Memory B cell (primary cell): ENCODE results near the gene DOCK10.
A peak's percentile ranks its signal among the peaks of the same experiment; 100 is the strongest.

ENCODE experiments used
- ATAC-seq: fragments of 150-1000 bp; cut with Tn5 transposase; 2 replicates; pipeline ENCODE4 v1.10.0; 2021; ENCODE audit warnings: low read depth, mild to moderate bottlenecking, moderate library complexity
- DNase-seq, 2 donors: peaks; one replicate each; pipeline ENCODE4 v3.0.0; 2022; ENCODE audit warnings: low spot score in 2 of 2
- H3K27ac Mint-ChIP-seq: one replicate; pipeline ENCODE4 v1.8.0; 2022; ENCODE audit warnings: mild to moderate bottlenecking, moderate library complexity, mixed read lengths
- H3K27me3 Mint-ChIP-seq: one replicate; pipeline ENCODE4 v1.8.0; 2022; ENCODE audit warnings: mixed read lengths
- H3K36me3 Mint-ChIP-seq: one replicate; pipeline ENCODE4 v1.8.0; 2022; ENCODE audit warnings: mild to moderate bottlenecking, mixed read lengths
- H3K4me1 Mint-ChIP-seq: one replicate; pipeline ENCODE4 v1.8.0; 2022; ENCODE audit warnings: mixed read lengths
- H3K4me3 Mint-ChIP-seq: one replicate; pipeline ENCODE4 v1.8.0; 2022; ENCODE audit warnings: mild to moderate bottlenecking, moderate library complexity, mixed read lengths
- H3K9me3 Mint-ChIP-seq: one replicate; pipeline ENCODE4 v1.8.0; 2022; ENCODE audit warnings: mixed read lengths

The DOCK10 gene

DNA sequence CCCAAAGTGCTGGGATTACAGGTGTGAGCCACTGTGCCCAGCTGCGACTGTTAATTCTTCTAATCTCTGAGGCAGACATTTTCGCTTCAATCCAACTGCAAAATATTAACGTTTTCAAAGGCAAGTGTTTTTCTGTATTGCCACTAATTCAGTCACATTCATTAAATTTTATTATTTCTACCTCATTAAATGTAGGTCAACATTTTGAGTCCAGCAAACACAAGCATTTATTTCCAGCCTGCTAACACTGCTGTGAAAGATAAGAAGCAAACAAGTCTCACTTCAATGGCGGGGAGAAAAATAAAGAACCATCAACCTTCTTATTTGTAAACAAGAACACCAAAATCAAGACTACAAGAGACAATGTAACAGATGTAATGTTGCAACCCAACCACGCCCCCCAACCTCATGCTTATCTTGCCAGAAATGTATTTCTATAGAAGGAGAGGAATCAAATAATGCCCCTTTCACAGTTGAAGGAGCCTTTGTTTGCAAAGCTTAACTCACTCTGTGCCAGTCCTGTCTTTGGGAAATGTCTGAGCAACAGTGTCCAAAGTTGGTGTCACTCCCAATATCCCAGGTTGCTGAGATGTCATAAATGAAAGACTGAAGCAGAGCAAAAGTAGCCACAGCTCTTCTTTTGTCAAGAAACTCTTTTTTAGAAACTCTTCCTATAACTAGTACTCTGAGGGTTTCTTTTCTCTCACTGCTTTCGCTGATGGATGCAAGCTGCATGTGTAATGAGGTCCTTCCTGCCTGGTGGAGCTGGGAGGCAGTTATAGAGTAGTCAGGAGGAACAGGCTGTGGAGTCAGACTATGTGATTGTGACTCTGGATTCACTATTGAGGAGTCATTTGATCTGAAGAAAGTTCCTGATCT lies 8.6 kb downstream of the DOCK10 start:
- no peak for ATAC-seq
- Mint-ChIP-seq H3K36me3 (peaks cover 7% of the 10 kb centered on the region), H3K27me3 (no peaks in the 10 kb centered on the region), H3K9me3 (no peaks in the 10 kb centered on the region), H3K4me3 (no peak overlapping the region), H3K4me1 (peaks cover 28% of the 10 kb centered on the region), H3K27ac (no peak overlapping the region)
- no peak for DNase-seq

DNA sequence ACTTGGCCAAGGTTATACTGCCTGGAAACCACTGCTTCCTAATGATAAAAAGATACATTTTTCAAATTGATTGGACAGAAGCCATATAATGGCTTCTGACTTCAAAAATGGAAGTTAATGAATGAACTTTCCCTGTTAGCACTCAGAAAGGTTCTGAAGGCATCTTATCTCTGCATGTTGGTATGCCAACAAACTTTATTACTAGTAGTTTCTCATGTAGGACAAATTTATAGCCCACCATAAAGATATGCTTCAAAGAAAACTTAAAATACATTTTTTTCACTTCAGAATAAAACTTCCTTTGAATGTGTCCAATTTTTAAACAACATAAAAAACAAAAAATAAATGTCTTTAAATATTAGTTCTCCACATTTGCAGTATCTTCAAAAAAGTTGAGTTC lies 10.0 kb downstream of the DOCK10 start:
- Mint-ChIP-seq H3K36me3 (peaks cover 7% of the 10 kb centered on the region), H3K4me1 (peaks cover 20% of the 10 kb centered on the region), H3K4me3 (no peak overlapping the region), H3K9me3 (no peaks in the 10 kb centered on the region), H3K27ac (no peak overlapping the region), H3K27me3 (no peaks in the 10 kb centered on the region)
- DNase-seq (no peak), ATAC-seq (no peak)

DNA sequence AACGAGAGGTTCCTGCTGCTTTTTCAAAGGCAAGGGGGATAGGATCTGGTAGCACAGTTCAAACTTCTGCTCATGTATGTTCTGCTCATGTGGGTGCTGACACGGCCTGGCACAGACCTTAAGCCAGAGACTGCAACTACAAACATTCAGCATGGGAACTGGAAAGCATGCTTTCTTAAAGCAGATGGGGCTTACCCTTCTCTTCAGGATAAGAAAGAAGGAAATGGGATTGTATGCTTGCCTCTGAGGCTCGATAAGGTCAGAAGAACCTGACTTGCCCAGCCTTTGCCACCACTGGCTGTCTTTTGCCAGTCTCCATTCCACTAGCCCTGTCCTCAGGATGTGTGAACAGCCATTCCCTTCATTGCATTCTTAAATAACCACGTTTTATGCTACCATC lies 10.7 kb downstream of the DOCK10 start:
- H3K4me1 Mint-ChIP-seq, result peaks cover 15% of the 10 kb centered on the region
- peaks cover 7% of the 10 kb centered on the region for H3K36me3 Mint-ChIP-seq
- no peak for ATAC-seq
- no peaks in the 10 kb centered on the region for H3K27me3 Mint-ChIP-seq
- no peak overlapping the region for H3K4me3 Mint-ChIP-seq
- DNase-seq, result no peak
- H3K27ac Mint-ChIP-seq, result peak overlapping the region; percentile 35
- H3K9me3 Mint-ChIP-seq, result no peaks in the 10 kb centered on the region

DNA sequence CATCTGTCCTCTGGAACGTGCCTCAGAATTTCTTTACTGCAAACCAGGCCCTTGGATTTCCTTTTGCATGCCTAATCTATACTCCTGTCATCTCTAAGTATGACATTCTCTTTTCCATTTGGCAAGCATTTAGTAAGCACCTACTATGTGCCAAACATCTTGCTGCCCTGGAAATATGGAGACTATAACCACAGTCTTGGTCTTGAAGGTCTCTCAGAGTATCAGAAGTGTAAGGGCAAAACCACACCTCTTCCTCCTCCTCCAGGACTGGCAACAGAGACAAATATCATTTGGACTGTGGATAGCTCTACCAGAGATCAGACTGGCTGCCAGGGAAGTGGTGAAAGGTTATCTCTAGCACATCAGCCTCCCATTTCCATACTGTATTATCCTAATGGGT lies 11.4 kb downstream of the DOCK10 start:
- ATAC-seq (no peak), DNase-seq (no peak)
- Mint-ChIP-seq H3K36me3 (peaks cover 7% of the 10 kb centered on the region), H3K27me3 (no peaks in the 10 kb centered on the region), H3K9me3 (no peaks in the 10 kb centered on the region), H3K4me1 (peaks cover 22% of the 10 kb centered on the region), H3K4me3 (no peak overlapping the region), H3K27ac (peak overlapping the region; percentile 35)

DNA sequence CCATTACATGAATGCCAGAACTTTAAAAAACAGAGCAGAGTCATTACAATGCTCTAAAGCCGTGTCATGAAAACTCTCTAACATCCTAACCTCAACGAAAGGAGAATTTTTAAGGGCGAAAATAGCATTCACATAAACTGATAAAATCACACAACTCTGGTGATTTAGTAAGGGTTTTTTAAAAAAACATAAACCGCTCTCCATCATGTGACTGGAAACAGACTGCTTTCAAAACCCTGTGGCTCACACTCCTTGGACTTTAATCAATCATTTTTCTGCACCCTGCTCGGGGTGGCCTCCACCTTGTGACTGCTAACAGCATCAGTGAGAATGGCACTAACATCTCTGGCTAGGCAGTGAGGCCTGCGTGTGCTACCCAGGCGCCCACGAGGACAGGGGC lies 12.1 kb downstream of the DOCK10 start:
- Mint-ChIP-seq H3K36me3 (peaks cover 5% of the 10 kb centered on the region), H3K9me3 (no peaks in the 10 kb centered on the region), H3K4me3 (no peak overlapping the region), H3K4me1 (peaks cover 22% of the 10 kb centered on the region), H3K27me3 (no peaks in the 10 kb centered on the region), H3K27ac (no peak overlapping the region)
- no peak for ATAC-seq
- DNase-seq, result no peak

DNA sequence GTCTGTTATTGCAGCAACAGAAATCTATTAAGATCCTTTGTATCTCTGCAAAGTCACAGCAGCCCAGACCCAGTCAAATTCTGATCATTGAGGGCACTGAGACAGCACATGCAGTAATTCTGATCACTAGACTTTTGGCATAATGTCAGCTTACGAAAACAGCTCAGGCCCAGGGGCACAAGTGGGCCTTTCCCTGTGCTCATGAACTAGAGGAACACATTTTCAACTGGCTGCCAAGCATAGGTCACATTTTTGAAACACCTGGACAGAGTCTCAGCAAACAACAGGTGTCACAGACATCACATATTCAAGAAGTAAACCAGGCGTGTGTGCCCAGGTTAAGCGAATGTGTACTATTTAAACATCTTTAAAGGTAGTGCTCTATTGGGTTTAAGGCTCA lies 13.7 kb downstream of the DOCK10 start:
- H3K4me3 Mint-ChIP-seq, result no peak overlapping the region
- H3K9me3 Mint-ChIP-seq, result no peaks in the 10 kb centered on the region
- H3K27ac Mint-ChIP-seq, result no peak overlapping the region
- ATAC-seq, result no peak
- peaks cover 22% of the 10 kb centered on the region for H3K4me1 Mint-ChIP-seq
- no peaks in the 10 kb centered on the region for H3K36me3 Mint-ChIP-seq
- no peak for DNase-seq
- H3K27me3 Mint-ChIP-seq, result no peaks in the 10 kb centered on the region

DNA sequence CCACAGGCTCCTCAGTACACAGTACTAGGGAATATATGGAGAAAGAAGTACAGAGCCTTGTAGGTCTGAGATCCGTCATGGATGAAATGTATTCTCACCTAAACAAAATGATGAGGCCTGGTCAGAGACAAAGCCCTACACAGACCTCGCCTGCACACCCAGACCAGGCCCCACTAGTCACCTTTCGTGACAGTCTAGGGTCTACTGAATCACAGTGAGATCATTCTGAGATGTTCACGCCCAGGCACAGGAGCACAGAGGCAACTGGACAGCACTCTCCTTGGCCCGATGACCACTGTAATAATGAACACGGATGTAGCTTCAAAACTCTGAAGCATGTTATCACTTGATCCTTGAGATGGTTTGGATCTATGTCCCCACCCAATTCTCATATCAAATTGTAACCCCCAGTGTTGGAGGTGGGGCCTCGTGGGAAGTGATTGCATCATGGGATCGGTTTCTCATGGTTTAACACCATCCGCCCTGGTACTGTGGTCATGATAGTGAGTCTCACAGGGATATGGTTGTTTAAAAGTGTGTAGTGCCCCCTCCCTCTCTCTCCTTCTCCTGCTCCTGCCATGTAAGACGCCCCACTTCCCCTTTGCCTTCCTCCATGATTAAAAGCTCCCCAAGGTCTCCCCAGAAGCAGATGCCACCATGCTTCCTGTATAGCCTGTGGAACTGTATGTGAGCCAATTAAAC lies 15.1 kb downstream of the DOCK10 start:
- DNase-seq (no peak), ATAC-seq (no peak)
- peak overlapping the region; percentile 18 for H3K27ac Mint-ChIP-seq
- H3K4me1 Mint-ChIP-seq, result peaks cover 23% of the 10 kb centered on the region
- H3K9me3 Mint-ChIP-seq, result no peaks in the 10 kb centered on the region
- H3K27me3 Mint-ChIP-seq, result no peaks in the 10 kb centered on the region
- no peak overlapping the region for H3K4me3 Mint-ChIP-seq
- H3K36me3 Mint-ChIP-seq, result no peaks in the 10 kb centered on the region

DNA sequence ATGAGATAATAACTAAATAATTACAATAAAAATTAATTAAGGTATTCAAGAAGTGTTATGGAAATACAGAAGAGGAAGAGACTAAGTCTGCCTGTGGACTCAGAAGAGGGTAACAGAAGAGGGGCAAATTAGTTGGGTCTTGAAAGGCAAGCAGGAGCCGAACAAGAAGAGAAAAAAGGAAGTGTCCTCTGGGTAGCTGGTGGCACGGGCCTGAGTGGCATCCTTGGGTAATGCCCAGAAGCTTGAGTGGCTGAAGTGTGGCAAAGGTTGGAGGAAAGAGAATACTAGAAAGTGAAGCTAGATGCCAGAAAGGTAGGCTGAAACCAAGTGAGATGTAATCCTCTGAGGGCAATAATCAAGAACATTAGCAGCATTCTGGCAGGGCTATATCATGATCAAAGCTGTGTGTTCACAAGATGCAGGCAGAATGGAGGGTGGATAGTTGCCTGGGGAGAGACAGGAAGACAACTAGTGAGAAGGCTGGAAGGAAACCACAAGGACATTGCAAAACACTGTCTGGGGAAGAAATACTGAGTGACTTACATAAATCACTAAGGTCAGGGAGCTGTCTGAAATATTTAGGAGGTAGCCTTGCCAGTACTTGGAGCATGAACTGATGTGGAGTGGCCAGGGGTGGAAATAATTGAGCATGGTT lies 16.2 kb downstream of the DOCK10 start:
- DNase-seq (no peak), ATAC-seq (peak; percentile 45)
- Mint-ChIP-seq H3K27ac (peak overlapping the region; percentile 18), H3K9me3 (no peaks in the 10 kb centered on the region), H3K4me3 (no peak overlapping the region), H3K27me3 (no peaks in the 10 kb centered on the region), H3K4me1 (peaks cover 19% of the 10 kb centered on the region), H3K36me3 (no peaks in the 10 kb centered on the region)

DNA sequence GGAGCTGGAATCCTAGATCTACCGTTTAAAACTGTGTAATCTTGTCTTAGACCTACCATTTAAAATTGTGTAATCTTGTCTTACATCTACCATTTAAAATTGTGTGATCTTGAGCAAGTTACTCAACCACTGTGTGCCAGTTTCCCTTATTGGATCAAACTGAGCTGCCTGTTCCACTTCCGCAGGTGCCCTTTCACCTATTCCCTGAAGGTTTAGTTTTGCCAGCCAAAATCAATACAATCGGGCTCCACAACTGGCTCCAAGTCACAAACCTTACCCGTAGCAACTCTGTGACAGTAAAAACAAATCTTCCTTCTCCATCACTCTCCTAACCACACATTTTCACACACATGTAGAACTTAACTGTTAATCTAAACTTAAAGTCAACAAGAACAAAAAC lies 20.1 kb downstream of the DOCK10 start:
- no peak overlapping the region for H3K27ac Mint-ChIP-seq
- no peak overlapping the region for H3K4me3 Mint-ChIP-seq
- no peaks in the 10 kb centered on the region for H3K27me3 Mint-ChIP-seq
- H3K36me3 Mint-ChIP-seq, result peaks cover 3% of the 10 kb centered on the region
- peaks cover 18% of the 10 kb centered on the region for H3K4me1 Mint-ChIP-seq
- DNase-seq (no peak), ATAC-seq (no peak)
- no peaks in the 10 kb centered on the region for H3K9me3 Mint-ChIP-seq

DNA sequence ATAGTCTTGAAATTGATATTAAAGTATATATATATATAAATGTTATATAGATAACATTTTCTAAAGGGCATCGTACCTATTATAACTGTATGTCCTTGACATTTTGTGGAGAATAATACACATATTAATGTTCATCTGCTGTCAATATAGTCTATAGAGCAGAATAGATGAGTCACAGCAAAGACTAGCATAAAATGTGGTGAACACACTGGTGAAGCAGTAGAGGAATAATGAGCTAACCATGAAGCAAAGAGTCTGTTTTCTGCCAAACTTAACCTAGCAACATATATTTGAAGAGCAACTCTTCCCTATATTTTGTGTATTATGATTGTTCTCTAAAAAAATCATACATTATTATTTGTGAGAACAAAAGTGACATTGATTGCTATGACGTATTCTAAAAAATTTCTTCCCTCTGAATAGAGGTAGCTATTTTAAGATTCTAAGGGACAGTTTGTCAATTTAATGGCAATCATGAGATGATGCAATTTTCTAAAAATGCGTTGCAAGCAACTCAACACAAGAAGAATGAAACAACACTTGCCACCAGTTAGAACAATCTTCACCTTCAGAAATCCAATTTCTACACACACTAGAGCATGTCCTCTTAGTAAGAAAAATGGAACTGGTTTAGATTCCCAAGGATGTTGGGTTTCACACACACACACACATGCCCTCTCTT lies 22.0 kb downstream of the DOCK10 start:
- DNase-seq, result no peak
- Mint-ChIP-seq H3K9me3 (no peaks in the 10 kb centered on the region), H3K4me1 (peaks cover 9% of the 10 kb centered on the region), H3K27me3 (no peaks in the 10 kb centered on the region), H3K27ac (no peak overlapping the region), H3K36me3 (peaks cover 3% of the 10 kb centered on the region), H3K4me3 (no peak overlapping the region)
- no peak for ATAC-seq

DNA sequence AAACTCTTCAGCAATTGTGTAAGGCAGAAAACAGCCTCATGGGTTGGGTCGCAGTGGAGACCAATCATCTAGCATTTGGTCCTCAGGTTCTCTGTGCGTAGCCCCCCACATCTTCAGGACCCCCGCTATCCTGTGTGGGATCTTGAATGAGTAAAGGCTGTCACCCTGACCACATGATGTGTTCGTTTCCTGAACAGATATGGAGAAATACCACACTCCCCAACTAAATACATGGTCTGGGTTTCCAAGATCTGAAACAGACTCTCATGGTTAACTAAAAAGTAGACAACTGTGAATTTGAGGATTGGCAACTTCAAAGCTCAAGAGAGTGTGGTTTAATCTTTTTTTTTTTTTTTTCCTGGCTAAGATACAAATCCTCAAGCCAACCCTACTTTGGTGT lies 23.2 kb downstream of the DOCK10 start:
- peaks cover 3% of the 10 kb centered on the region for H3K36me3 Mint-ChIP-seq
- H3K4me1 Mint-ChIP-seq, result peaks cover 9% of the 10 kb centered on the region
- ATAC-seq (no peak), DNase-seq (no peak)
- H3K27ac Mint-ChIP-seq, result no peak overlapping the region
- no peaks in the 10 kb centered on the region for H3K9me3 Mint-ChIP-seq
- no peak overlapping the region for H3K4me3 Mint-ChIP-seq
- H3K27me3 Mint-ChIP-seq, result no peaks in the 10 kb centered on the region

DNA sequence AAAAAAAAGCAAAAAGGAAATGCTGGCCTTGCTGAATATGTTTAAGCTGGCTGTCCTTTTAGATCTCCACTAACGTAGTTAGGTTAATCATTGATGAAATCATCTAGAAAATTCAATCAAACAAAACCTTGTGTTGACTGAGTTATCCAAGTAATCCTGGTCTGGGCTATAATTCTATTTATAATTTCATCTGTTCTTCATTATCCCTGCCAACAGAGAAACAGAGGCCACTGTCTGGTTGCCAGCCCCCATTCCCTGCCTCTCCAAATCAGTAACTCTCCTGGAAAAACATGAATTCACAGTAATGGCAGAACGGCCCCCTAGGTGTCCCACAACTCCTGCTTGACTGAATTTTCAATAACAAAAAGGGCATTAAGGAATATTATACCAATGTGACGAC lies 24.6 kb downstream of the DOCK10 start:
- Mint-ChIP-seq H3K4me3 (no peak overlapping the region), H3K9me3 (no peaks in the 10 kb centered on the region), H3K27ac (no peak overlapping the region), H3K36me3 (peaks cover 3% of the 10 kb centered on the region), H3K27me3 (no peaks in the 10 kb centered on the region), H3K4me1 (peaks cover 12% of the 10 kb centered on the region)
- no peak for ATAC-seq
- no peak for DNase-seq

DNA sequence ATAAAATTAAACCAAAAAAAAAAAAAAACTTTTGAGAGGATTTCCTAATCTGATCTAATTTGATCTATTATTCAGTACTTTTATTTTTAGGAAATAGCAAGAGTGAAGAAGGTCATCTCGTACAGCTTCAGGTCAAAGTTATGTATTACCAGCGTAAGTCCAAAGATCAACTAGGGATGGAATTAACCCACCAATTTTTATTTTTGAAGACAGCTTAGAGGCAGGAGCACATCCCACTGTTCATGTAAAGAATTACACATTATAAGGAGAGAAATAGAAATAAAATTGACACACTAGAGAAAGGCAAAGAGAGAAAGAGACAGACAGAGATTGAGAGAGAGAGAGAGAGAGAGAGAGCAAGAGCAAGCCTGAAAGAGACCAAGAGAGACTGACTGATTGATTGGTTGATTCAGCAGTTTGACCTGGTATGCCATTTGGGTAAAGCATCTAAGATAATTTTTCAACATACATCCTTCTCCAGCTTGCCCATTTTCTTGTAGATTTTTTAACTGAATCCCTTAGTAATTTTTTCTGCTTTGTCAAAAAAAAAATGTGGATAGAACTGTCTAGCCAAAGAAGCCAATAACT lies 25.1 kb downstream of the DOCK10 start:
- no peak overlapping the region for H3K27ac Mint-ChIP-seq
- peaks cover 9% of the 10 kb centered on the region for H3K4me1 Mint-ChIP-seq
- no peak overlapping the region for H3K4me3 Mint-ChIP-seq
- H3K36me3 Mint-ChIP-seq, result peaks cover 3% of the 10 kb centered on the region
- ATAC-seq (no peak), DNase-seq (no peak)
- H3K9me3 Mint-ChIP-seq, result no peaks in the 10 kb centered on the region
- no peaks in the 10 kb centered on the region for H3K27me3 Mint-ChIP-seq
